Fibroblast of lung (primary cell): ENCODE results near the gene VTI1B. TPM values are rescaled to one million over a fixed set of nuclear protein-coding genes. Genes with fewer than 3 reads are reported as not detected.

Experiments
- DNase-seq, 2 donors: peaks; one replicate each; pipeline versions ENCODE4 v3.0.0 to v3.0.0-alpha.2; 2010; ENCODE audit warnings: low read depth in 2 of 2
- H2AFZ ChIP-seq: 2 replicates; pipeline ENCODE4 v1.5.1; 2012; ENCODE audit warnings: low read length, control low read depth, inconsistent platforms
- H3K27ac ChIP-seq: 2 replicates; pipeline ENCODE4 v1.5.1; 2011; ENCODE audit warnings: low read length, control low read depth; ENCODE audit not compliant: insufficient read depth
- H3K27me3 ChIP-seq: 2 replicates; pipeline ENCODE4 v1.5.1; 2011; ENCODE audit warnings: mild to moderate bottlenecking, low read length; ENCODE audit not compliant: control insufficient read depth, insufficient read depth
- H3K36me3 ChIP-seq: 2 replicates; pipeline ENCODE4 v1.5.1; 2011; ENCODE audit warnings: low read length; ENCODE audit not compliant: control insufficient read depth, insufficient read depth
- H3K4me1 ChIP-seq: 2 replicates; pipeline ENCODE4 v1.5.1; 2011; ENCODE audit warnings: low read length; ENCODE audit not compliant: control insufficient read depth, insufficient read depth; ENCODE audit errors: extremely low read depth
- H3K4me2 ChIP-seq: 2 replicates; pipeline ENCODE4 v1.5.1; 2011; ENCODE audit warnings: low read length, control low read depth; ENCODE audit not compliant: insufficient read depth; ENCODE audit errors: extremely low read depth
- H3K4me3 ChIP-seq, 4 experiments: fragments of 200-600 bp in 1 of 4; sonication (generic) in 1 of 4; replicated peaks in 1 of 4; 2 replicates each; pipeline ENCODE4 v1.5.1; 2011 to 2016; ENCODE audit warnings: low read length in 4 of 4, low read depth in 3 of 4, mild to moderate bottlenecking in 3 of 4, control low read depth in 2 of 4, inconsistent platforms in 1 of 4, mixed read lengths in 1 of 4; ENCODE audit not compliant: insufficient read depth in 1 of 4; ENCODE audit errors: control extremely low read depth in 1 of 4
- H3K79me2 ChIP-seq: 2 replicates; pipeline ENCODE4 v1.5.1; 2012; ENCODE audit warnings: mild to moderate bottlenecking, low read length, inconsistent platforms; ENCODE audit not compliant: control insufficient read depth, insufficient read depth
- H3K9ac ChIP-seq: 2 replicates; pipeline ENCODE4 v1.5.1; 2011; ENCODE audit warnings: mild to moderate bottlenecking, low read length, control low read depth; ENCODE audit not compliant: insufficient read depth
- H3K9me3 ChIP-seq: 2 replicates; pipeline ENCODE4 v1.5.1; 2012; ENCODE audit warnings: low read depth, low read length; ENCODE audit not compliant: control insufficient read depth, insufficient read depth
- H4K20me1 ChIP-seq: 2 replicates; pipeline ENCODE4 v1.5.1; 2011; ENCODE audit warnings: low read length; ENCODE audit not compliant: control insufficient read depth, insufficient read depth; ENCODE audit errors: extremely low read depth
- EZH2 ChIP-seq: IDR thresholded peaks from 2 replicates; pipeline ENCODE4 v1.5.1; 2012; ENCODE audit warnings: low read length, control low read depth, mild to moderate bottlenecking; ENCODE audit errors: missing control alignments
- polyA plus RNA-seq, 2 donors: library from polyadenylated mRNA; depleted of rRNA in 1 of 2; stranded (reverse) in 1 of 2; unstranded in 1 of 2; fragments of >200 nt; gene quantifications; 2 replicates each; pipeline ENCODE4 v1.2.1, GENCODE V29; 2011 to 2012; ENCODE audit warnings: missing spikeins in 1 of 2
- total RNA-seq: library from RNA; depleted of rRNA; stranded (reverse); fragments of >200 nt; gene quantifications from 2 replicates; pipeline ENCODE4 v1.2.1, GENCODE V29; 2014
- TF ChIP-seq, protein P1 (sequence below), 2 donors: IDR thresholded peaks in 1 of 2; conservative IDR thresholded peaks in 1 of 2; 1 replicate in 1 of 2; 2 replicates in 1 of 2; pipeline ENCODE4 v1.5.1; 2011 to 2012; ENCODE audit warnings: low read length in 2 of 2, control low read depth in 1 of 2, inconsistent platforms in 1 of 2, low read depth in 1 of 2, mild to moderate bottlenecking in 1 of 2

Gene VTI1B
- total and polyA plus RNA-seq, 2 donors (not counting 1 experiment from before 2014, with no cell fraction given): 67.9 to 89.8 TPM

GRCh38 chr14:67668559-67668958 lies 5.9 kb downstream of the VTI1B start:
- H3K4me3 ChIP-seq: no peak overlapping the region
- H3K36me3 ChIP-seq: no peaks in the 10 kb centered on the region
- DNase-seq: no peak
- no peaks in the 10 kb centered on the region for H3K27me3 ChIP-seq
- TF ChIP-seq, protein P1, sequence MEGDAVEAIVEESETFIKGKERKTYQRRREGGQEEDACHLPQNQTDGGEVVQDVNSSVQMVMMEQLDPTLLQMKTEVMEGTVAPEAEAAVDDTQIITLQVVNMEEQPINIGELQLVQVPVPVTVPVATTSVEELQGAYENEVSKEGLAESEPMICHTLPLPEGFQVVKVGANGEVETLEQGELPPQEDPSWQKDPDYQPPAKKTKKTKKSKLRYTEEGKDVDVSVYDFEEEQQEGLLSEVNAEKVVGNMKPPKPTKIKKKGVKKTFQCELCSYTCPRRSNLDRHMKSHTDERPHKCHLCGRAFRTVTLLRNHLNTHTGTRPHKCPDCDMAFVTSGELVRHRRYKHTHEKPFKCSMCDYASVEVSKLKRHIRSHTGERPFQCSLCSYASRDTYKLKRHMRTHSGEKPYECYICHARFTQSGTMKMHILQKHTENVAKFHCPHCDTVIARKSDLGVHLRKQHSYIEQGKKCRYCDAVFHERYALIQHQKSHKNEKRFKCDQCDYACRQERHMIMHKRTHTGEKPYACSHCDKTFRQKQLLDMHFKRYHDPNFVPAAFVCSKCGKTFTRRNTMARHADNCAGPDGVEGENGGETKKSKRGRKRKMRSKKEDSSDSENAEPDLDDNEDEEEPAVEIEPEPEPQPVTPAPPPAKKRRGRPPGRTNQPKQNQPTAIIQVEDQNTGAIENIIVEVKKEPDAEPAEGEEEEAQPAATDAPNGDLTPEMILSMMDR (conservative IDR thresholded peaks at IDR 0.05 in 1 of 2, IDR thresholded peaks at IDR 0.05 in 1 of 2; ENCODE audit: low read depth in 1 of 2, low read length in 2 of 2): no peak
- no peak for TF ChIP-seq EZH2
- H4K20me1 ChIP-seq: no peaks in the 10 kb centered on the region
- H3K4me1 ChIP-seq: peaks cover 2% of the 10 kb centered on the region
- H3K79me2 ChIP-seq: peaks cover 56% of the 10 kb centered on the region
- no peaks in the 10 kb centered on the region for H3K9me3 ChIP-seq
- H3K4me2 ChIP-seq: no peak overlapping the region
- no peak overlapping the region for H3K9ac ChIP-seq
- H2AFZ ChIP-seq: no peak overlapping the region
- H3K27ac ChIP-seq: no peak overlapping the region

DNA sequence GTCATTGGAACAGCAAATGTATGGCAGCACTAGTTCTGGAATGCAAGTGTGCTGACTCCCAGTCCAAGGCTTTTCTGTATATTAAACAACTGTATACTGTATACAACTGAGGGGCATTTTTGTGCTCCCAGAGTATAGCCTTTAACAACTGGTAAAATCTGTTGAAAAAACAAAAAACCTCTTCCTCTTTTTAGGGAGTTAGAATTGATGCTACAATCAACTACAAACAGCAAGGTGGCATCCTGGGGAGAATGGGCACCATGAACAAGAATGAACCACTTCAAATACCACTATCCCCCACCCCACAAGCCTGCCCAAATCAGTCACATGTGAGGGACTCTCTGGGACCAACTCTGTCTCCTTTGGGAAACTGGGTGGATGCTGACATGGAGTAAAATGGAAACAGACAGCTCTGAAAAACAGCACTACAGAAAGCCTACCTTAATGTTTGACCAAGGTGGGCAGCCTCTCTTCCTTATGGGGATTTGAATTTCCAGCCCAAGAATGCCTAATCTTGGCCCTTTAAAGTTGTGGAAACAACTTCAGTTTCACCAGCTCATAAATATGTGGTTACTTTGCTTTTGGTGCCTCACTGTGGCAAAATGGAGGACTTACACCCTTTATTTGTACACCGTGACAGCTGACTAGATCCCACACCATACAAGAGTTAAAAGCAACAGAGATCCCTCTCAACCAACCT lies 7.5 kb downstream of the VTI1B start:
- no peaks in the 10 kb centered on the region for H3K9me3 ChIP-seq
- no peak overlapping the region for H2AFZ ChIP-seq
- H3K9ac ChIP-seq: no peak overlapping the region
- H3K4me1 ChIP-seq: peaks cover 2% of the 10 kb centered on the region
- no peaks in the 10 kb centered on the region for H3K27me3 ChIP-seq
- no peaks in the 10 kb centered on the region for H4K20me1 ChIP-seq
- peak; percentile 43 to 81 for DNase-seq
- no peak overlapping the region for H3K4me3 ChIP-seq
- H3K4me2 ChIP-seq: no peak overlapping the region
- no peak for TF ChIP-seq EZH2
- TF ChIP-seq, protein P1 (conservative IDR thresholded peaks at IDR 0.05 in 1 of 2, IDR thresholded peaks at IDR 0.05 in 1 of 2; ENCODE audit: low read depth in 1 of 2, low read length in 2 of 2): peak; percentile 70 to 71
- H3K79me2 ChIP-seq: peaks cover 43% of the 10 kb centered on the region
- no peak overlapping the region for H3K27ac ChIP-seq
- no peaks in the 10 kb centered on the region for H3K36me3 ChIP-seq

DNA sequence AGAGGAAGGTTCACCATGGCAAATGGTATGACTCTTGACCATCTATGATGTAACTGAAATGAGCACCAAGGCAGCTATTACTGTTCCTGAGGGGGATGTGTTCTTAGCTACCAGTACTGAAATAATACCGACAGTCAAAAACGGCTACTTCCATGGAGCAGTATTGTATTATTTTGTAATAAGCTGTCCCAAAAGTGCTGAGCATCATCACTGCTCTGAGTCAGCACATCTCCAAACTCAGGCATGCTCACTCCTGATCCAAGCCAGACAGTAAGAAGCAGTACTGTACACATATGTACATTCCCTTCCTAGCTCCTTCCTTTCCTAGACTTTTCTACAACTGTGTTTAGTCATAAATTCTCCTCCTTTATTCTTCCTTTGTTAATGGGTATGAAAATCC lies 8.6 kb downstream of the VTI1B start:
- H4K20me1 ChIP-seq: no peaks in the 10 kb centered on the region
- peaks cover 2% of the 10 kb centered on the region for H3K4me1 ChIP-seq
- TF ChIP-seq, protein P1 (conservative IDR thresholded peaks at IDR 0.05 in 1 of 2, IDR thresholded peaks at IDR 0.05 in 1 of 2; ENCODE audit: low read depth in 1 of 2, low read length in 2 of 2): no peak
- TF ChIP-seq EZH2: no peak
- no peak overlapping the region for H3K4me3 ChIP-seq
- H3K27ac ChIP-seq: no peak overlapping the region
- H3K9me3 ChIP-seq: no peaks in the 10 kb centered on the region
- no peak overlapping the region for H3K9ac ChIP-seq
- no peaks in the 10 kb centered on the region for H3K36me3 ChIP-seq
- H3K4me2 ChIP-seq: no peak overlapping the region
- peak; percentile 49 to 55 for DNase-seq
- peaks cover 35% of the 10 kb centered on the region for H3K79me2 ChIP-seq
- no peak overlapping the region for H2AFZ ChIP-seq
- no peaks in the 10 kb centered on the region for H3K27me3 ChIP-seq
